Tibial nerve (tissue), 4 donors: ENCODE measurements around the gene ERICH3. TPM values are rescaled to one million over a fixed set of nuclear protein-coding genes. Genes with fewer than 3 reads are reported as not detected.

Source experiments
- DNase-seq, 2 donors: peaks; one replicate each; pipeline ENCODE4 v3.0.0-alpha.2; 2019; ENCODE audit warnings: low spot score in 2 of 2
- H3K27ac ChIP-seq, 4 donors: fragments of 200-600 bp; sonication (generic) in 3 of 4; one replicate each; pipeline ENCODE4 v1.5.1; 2017 to 2019; ENCODE audit warnings: mild to moderate bottlenecking in 1 of 4
- H3K27me3 ChIP-seq, 2 donors: fragments of 200-600 bp; sonication (generic) in 1 of 2; one replicate each; pipeline versions ENCODE4 v1.5.1 to v1.6.0; 2017 to 2019
- H3K36me3 ChIP-seq, 3 donors: fragments of 200-600 bp; sonication (generic); one replicate each; pipeline ENCODE4 v1.5.1; 2018 to 2019
- H3K4me1 ChIP-seq, 4 donors: fragments of 200-600 bp; sonication (generic) in 3 of 4; one replicate each; pipeline ENCODE4 v1.5.1; 2017 to 2019
- H3K4me3 ChIP-seq, 4 donors: fragments of 200-600 bp; sonication (generic) in 3 of 4; one replicate each; pipeline ENCODE4 v1.5.1; 2017 to 2019; ENCODE audit warnings: mild to moderate bottlenecking in 1 of 4, moderate library complexity in 1 of 4
- H3K9me3 ChIP-seq, 4 donors: fragments of 200-600 bp; sonication (generic) in 3 of 4; one replicate each; pipeline ENCODE4 v1.5.1; 2017 to 2019
- CTCF ChIP-seq, 5 experiments: fragments of 200-600 bp in 3 of 5; fragments of 450-650 bp in 2 of 5; sonication (generic) in 3 of 5; IDR thresholded peaks; one replicate each; pipeline ENCODE4 v1.5.1; 2016 to 2019; ENCODE audit warnings: antibody characterized with exemption in 5 of 5, mild to moderate bottlenecking in 3 of 5, moderate library complexity in 2 of 5
- EP300 ChIP-seq, 2 donors: sonication (generic); formaldehyde crosslinking; IDR thresholded peaks; one replicate each; pipeline ENCODE4 v1.6.1; 2017; ENCODE audit warnings: antibody characterized with exemption in 2 of 2, mild to moderate bottlenecking in 1 of 2
- POLR2A ChIP-seq, 2 donors: fragments of 450-650 bp; IDR thresholded peaks; one replicate each; pipeline ENCODE4 v1.6.1; 2017; ENCODE audit warnings: antibody characterized with exemption in 2 of 2, mild to moderate bottlenecking in 2 of 2, moderate library complexity in 2 of 2
- WGBS, 2 donors: methylation state at CpG; one replicate each; pipeline ENCODE4 v1.1.5; 2018; 5-methylcytosine and 5-hydroxymethylcytosine counted together
- total RNA-seq, 4 donors: library from RNA; depleted of rRNA; stranded (reverse); fragments of >200 nt; gene quantifications; one replicate each; pipeline ENCODE4 v1.1.0, GENCODE V29; 2016

ERICH3 gene
- total RNA-seq, 4 donors from 2014 or later, result 0.20 to 0.30 (median 0.21) TPM

- TF ChIP-seq EP300 (IDR thresholded peaks at IDR 0.05) (no peak), POLR2A (IDR thresholded peaks at IDR 0.05) (no peak), CTCF (IDR thresholded peaks at IDR 0.05) (no peak)
- WGBS, 2 donors, result 72 to 76% methylated on average over 4 of the region's 4 CpGs
- H3K27ac ChIP-seq, result no peak overlapping the region
- H3K27me3 ChIP-seq, result no peaks in the 10 kb centered on the region
- no peaks in the 10 kb centered on the region for H3K36me3 ChIP-seq
- no peak for DNase-seq
- no peaks in the 10 kb centered on the region for H3K4me1 ChIP-seq
- H3K9me3 ChIP-seq, result no peaks in the 10 kb centered on the region
- H3K4me3 ChIP-seq, result no peak overlapping the region
Observed at GRCh38 chr1:74548961-74549750, 124.4 kb downstream of the ERICH3 start.

- WGBS, 2 donors, result 75 to 85% methylated on average over 2 of the region's 2 CpGs
- H3K4me1 ChIP-seq, result no peaks in the 10 kb centered on the region
Observed at GRCh38 chr1:74545821-74546220, 127.8 kb downstream of the ERICH3 start.

GRCh38 chr1:74534241-74534640 lies 139.4 kb downstream of the ERICH3 start:
- TF ChIP-seq EP300 (IDR thresholded peaks at IDR 0.05) (no peak), POLR2A (IDR thresholded peaks at IDR 0.05) (no peak)
- Histone ChIP-seq H3K36me3 (no peaks in the 10 kb centered on the region), H3K9me3 (no peaks in the 10 kb centered on the region), H3K4me1 (no peaks in the 10 kb centered on the region), H3K4me3 (no peak overlapping the region), H3K27ac (no peak overlapping the region), H3K27me3 (no peaks in the 10 kb centered on the region)
- 51 to 54% methylated on average over 3 of the region's 3 CpGs for WGBS, 2 donors
- DNase-seq, result no peak

More at GRCh38 chr1:74545821-74546220, 127.8 kb downstream of the ERICH3 start:
- Histone ChIP-seq H3K9me3 (no peaks in the 10 kb centered on the region), H3K36me3 (no peaks in the 10 kb centered on the region), H3K27ac (no peak overlapping the region), H3K4me3 (no peak overlapping the region), H3K27me3 (no peaks in the 10 kb centered on the region)
- no peak for DNase-seq
- TF ChIP-seq EP300 (IDR thresholded peaks at IDR 0.05) (no peak), CTCF (IDR thresholded peaks at IDR 0.05) (no peak), POLR2A (IDR thresholded peaks at IDR 0.05) (no peak)

GRCh38 chr1:74531796-74532195 lies 141.8 kb downstream of the ERICH3 start:
- TF ChIP-seq CTCF (IDR thresholded peaks at IDR 0.05), result no peak
- no peak for TF ChIP-seq POLR2A (IDR thresholded peaks at IDR 0.05)
- no peak for TF ChIP-seq EP300 (IDR thresholded peaks at IDR 0.05)
- Histone ChIP-seq H3K4me3 (no peak overlapping the region), H3K36me3 (no peaks in the 10 kb centered on the region), H3K9me3 (no peaks in the 10 kb centered on the region), H3K27ac (no peak overlapping the region), H3K4me1 (no peaks in the 10 kb centered on the region), H3K27me3 (no peaks in the 10 kb centered on the region)
- WGBS, 2 donors, result 73 to 82% methylated on average over 1 of the region's 1 CpG
- DNase-seq, result no peak

- no peak for DNase-seq
- no peak for TF ChIP-seq EP300 (IDR thresholded peaks at IDR 0.05)
- TF ChIP-seq POLR2A (IDR thresholded peaks at IDR 0.05), result no peak
- no peak for TF ChIP-seq CTCF (IDR thresholded peaks at IDR 0.05)
- Histone ChIP-seq H3K27ac (no peak overlapping the region), H3K9me3 (no peaks in the 10 kb centered on the region), H3K27me3 (no peaks in the 10 kb centered on the region), H3K36me3 (no peaks in the 10 kb centered on the region), H3K4me3 (no peak overlapping the region), H3K4me1 (no peaks in the 10 kb centered on the region)
Observed at GRCh38 chr1:74530892-74531291, 142.7 kb downstream of the ERICH3 start.
